ENCODE data around the gene ZNF44. TPM values are rescaled to one million over a fixed set of nuclear protein-coding genes. Genes with fewer than 3 reads are reported as not detected.
A peak's percentile ranks its signal among the peaks of the same experiment; 100 is the strongest.

ZNF44 gene
- total RNA-seq, 1 experiment from 2014 or later: 14.1 TPM

DNA sequence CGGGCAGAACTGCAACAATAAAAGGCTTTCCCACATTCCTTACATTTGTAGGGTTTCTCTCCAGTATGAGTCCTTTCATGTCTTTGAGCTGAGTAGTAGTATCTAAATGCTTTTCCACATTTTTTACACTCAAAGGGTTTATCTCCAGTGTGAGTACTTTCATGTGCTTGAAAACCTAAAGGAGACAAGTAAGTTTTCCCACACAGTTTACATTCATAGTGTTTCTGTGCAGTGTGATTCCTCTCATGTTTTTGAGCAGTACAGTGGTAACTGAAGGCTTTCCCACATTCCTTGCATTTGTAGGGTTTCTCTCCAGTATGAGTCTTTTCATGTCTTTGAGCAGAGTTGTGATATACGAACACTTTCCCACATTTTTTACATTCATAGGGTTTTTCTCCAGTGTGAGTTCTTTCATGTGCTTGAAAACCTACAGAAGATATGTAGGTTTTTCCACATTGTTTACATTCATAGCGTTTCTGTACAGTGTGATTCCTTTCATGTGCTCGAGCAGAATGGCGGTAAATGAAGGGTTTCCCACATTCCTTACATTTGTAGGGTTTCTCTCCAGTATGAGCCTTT, 47.0 kb downstream of the ZNF44 start:
- Histone ChIP-seq H3K27ac (ENCODE audit: low read length) (no peak overlapping the region), H3K4me3 (ENCODE audit: low read length) (no peak overlapping the region), H2AFZ (ENCODE audit: low read length) (no peak overlapping the region), H3K9me2 (replicated peaks; ENCODE audit: insufficient read depth, low read length) (no peaks in the 10 kb centered on the region), H4K20me1 (ENCODE audit: insufficient read depth, low read depth, low read length) (no peaks in the 10 kb centered on the region), H3K27me3 (ENCODE audit: low read length) (no peaks in the 10 kb centered on the region), H3K9me3 (ENCODE audit: low read length) (peaks cover 41% of the 10 kb centered on the region), H3K9ac (ENCODE audit: low read length) (no peak overlapping the region), H3K79me2 (ENCODE audit: low read length) (no peaks in the 10 kb centered on the region), H3K4me2 (ENCODE audit: low read depth, low read length, poor library complexity, severe bottlenecking) (no peak overlapping the region), H3K4me1 (ENCODE audit: low read length) (no peaks in the 10 kb centered on the region), H3K36me3 (ENCODE audit: insufficient read depth, low read length) (peaks cover 17% of the 10 kb centered on the region)
- no peak for DNase-seq

DNA sequence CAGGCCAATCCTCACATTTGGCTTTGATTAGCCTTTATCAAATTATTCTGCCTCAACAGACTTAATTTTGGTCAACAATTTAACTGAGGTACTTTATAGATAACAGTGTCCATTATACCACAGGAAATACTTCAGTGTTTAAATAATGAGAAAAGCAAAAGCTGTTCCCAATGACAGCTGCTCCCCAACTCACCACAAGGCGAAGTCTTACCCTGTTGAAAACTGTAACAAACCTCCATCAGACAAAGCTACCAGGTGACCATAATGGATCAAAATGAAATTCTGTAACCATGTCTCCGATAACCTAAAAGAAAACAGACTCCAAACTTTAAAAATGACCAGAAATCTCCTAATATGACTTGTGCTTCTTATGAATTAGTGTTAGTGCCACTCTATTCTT, 50.3 kb downstream of the ZNF44 start:
- no peaks in the 10 kb centered on the region for H3K79me2 ChIP-seq (ENCODE audit: low read length)
- no peak overlapping the region for H3K9ac ChIP-seq (ENCODE audit: low read length)
- H3K4me1 ChIP-seq (ENCODE audit: low read length): no peaks in the 10 kb centered on the region
- H3K27me3 ChIP-seq (ENCODE audit: low read length): no peaks in the 10 kb centered on the region
- no peak overlapping the region for H3K4me2 ChIP-seq (ENCODE audit: low read depth, low read length, poor library complexity, severe bottlenecking)
- H3K4me3 ChIP-seq (ENCODE audit: low read length): no peak overlapping the region
- H3K9me3 ChIP-seq (ENCODE audit: low read length): peaks cover 36% of the 10 kb centered on the region
- H3K36me3 ChIP-seq (ENCODE audit: insufficient read depth, low read length): peaks cover 17% of the 10 kb centered on the region
- H2AFZ ChIP-seq (ENCODE audit: low read length): no peak overlapping the region
- DNase-seq: peak; percentile 57
- no peaks in the 10 kb centered on the region for H3K9me2 ChIP-seq (replicated peaks; ENCODE audit: insufficient read depth, low read length)
- H3K27ac ChIP-seq (ENCODE audit: low read length): no peak overlapping the region
- H4K20me1 ChIP-seq (ENCODE audit: insufficient read depth, low read depth, low read length): no peaks in the 10 kb centered on the region

DNA sequence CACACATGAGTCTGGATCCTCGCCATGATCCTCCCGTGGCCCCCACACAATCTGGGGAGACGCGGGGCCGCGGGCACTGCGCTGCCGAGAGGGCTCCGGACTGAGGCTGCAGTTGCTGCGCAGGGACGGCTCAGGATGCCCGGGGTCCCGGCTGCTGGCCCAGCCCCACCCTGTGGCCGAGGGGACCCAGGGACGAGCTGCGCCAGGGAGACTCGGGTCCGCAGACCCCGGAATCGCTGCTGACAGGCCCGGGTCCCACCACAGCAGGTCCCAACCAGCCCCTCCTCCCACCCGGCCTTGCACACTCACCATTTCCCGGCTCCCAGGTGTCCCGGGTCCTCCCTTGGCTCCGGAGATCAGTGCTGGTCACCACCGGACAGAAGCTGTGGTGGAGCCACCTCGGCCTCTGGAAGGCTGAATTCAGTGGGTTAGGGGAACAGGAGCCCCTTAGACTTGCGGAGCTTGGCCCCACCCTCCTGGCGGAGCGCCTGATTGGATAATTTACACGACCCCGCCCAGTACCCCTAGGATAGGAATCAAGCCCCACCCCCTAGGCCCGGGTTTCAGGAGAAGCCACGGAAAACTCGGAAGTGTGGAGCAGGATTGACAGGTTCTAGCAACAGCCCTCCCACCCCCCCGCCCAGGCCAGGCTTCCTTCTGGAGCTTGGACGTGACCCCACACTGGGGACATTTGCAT, 57.4 kb downstream of the ZNF44 start:
- H3K4me1 ChIP-seq (ENCODE audit: low read length): no peaks in the 10 kb centered on the region
- H3K4me2 ChIP-seq (ENCODE audit: low read depth, low read length, poor library complexity, severe bottlenecking): no peak overlapping the region
- no peaks in the 10 kb centered on the region; the same call in 1 of the 2 replicates for H3K9me3 ChIP-seq (ENCODE audit: low read length)
- no peaks in the 10 kb centered on the region for H3K9me2 ChIP-seq (replicated peaks; ENCODE audit: insufficient read depth, low read length)
- H3K36me3 ChIP-seq (ENCODE audit: insufficient read depth, low read length): peaks cover 15% of the 10 kb centered on the region
- DNase-seq: no peak
- no peak overlapping the region for H3K27ac ChIP-seq (ENCODE audit: low read length)
- H3K4me3 ChIP-seq (ENCODE audit: low read length): no peak overlapping the region
- no peaks in the 10 kb centered on the region for H3K79me2 ChIP-seq (ENCODE audit: low read length)
- no peak overlapping the region for H3K9ac ChIP-seq (ENCODE audit: low read length)
- H4K20me1 ChIP-seq (ENCODE audit: insufficient read depth, low read depth, low read length): no peaks in the 10 kb centered on the region
- no peaks in the 10 kb centered on the region for H3K27me3 ChIP-seq (ENCODE audit: low read length)
- no peak overlapping the region for H2AFZ ChIP-seq (ENCODE audit: low read length)

- H3K4me2 ChIP-seq (ENCODE audit: low read depth, low read length, poor library complexity, severe bottlenecking): no peak overlapping the region
- H3K27ac ChIP-seq (ENCODE audit: low read length): no peak overlapping the region
- no peaks in the 10 kb centered on the region for H3K79me2 ChIP-seq (ENCODE audit: low read length)
- peaks cover 21% of the 10 kb centered on the region for H3K36me3 ChIP-seq (ENCODE audit: insufficient read depth, low read length)
- no peaks in the 10 kb centered on the region for H4K20me1 ChIP-seq (ENCODE audit: insufficient read depth, low read depth, low read length)
- H3K9ac ChIP-seq (ENCODE audit: low read length): no peak overlapping the region
- no peaks in the 10 kb centered on the region for H3K9me2 ChIP-seq (replicated peaks; ENCODE audit: insufficient read depth, low read length)
- H3K4me1 ChIP-seq (ENCODE audit: low read length): no peaks in the 10 kb centered on the region
- H3K4me3 ChIP-seq (ENCODE audit: low read length): no peak overlapping the region
- H3K9me3 ChIP-seq (ENCODE audit: low read length): no peaks in the 10 kb centered on the region
- DNase-seq: no peak
- no peak overlapping the region for H2AFZ ChIP-seq (ENCODE audit: low read length)
- no peaks in the 10 kb centered on the region for H3K27me3 ChIP-seq (ENCODE audit: low read length)
These were observed 61.7 kb downstream of the ZNF44 start for GRCh38 chr19:12232961-12233360.

- no peaks in the 10 kb centered on the region for H3K4me1 ChIP-seq (ENCODE audit: low read length)
- H3K4me3 ChIP-seq (ENCODE audit: low read length): no peak overlapping the region
These were observed 63.6 kb downstream of the ZNF44 start for GRCh38 chr19:12230751-12231733.

GRCh38 chr19:12229990-12230389, 64.7 kb downstream of the ZNF44 start:
- no peak overlapping the region for H3K4me2 ChIP-seq (ENCODE audit: low read depth, low read length, poor library complexity, severe bottlenecking)
- peaks cover 15% of the 10 kb centered on the region for H3K36me3 ChIP-seq (ENCODE audit: insufficient read depth, low read length)
- H3K79me2 ChIP-seq (ENCODE audit: low read length): peaks cover 4% of the 10 kb centered on the region; the same call in 1 of the 2 replicates
- H3K9me3 ChIP-seq (ENCODE audit: low read length): no peaks in the 10 kb centered on the region
- H3K27me3 ChIP-seq (ENCODE audit: low read length): no peaks in the 10 kb centered on the region
- no peak overlapping the region for H3K27ac ChIP-seq (ENCODE audit: low read length)
- H2AFZ ChIP-seq (ENCODE audit: low read length): no peak overlapping the region
- no peaks in the 10 kb centered on the region for H3K9me2 ChIP-seq (replicated peaks; ENCODE audit: insufficient read depth, low read length)
- no peaks in the 10 kb centered on the region for H3K4me1 ChIP-seq (ENCODE audit: low read length)
- H3K4me3 ChIP-seq (ENCODE audit: low read length): no peak overlapping the region
- no peaks in the 10 kb centered on the region for H4K20me1 ChIP-seq (ENCODE audit: insufficient read depth, low read depth, low read length)
- H3K9ac ChIP-seq (ENCODE audit: low read length): no peak overlapping the region
- DNase-seq: no peak

More at GRCh38 chr19:12230751-12231733, 63.6 kb downstream of the ZNF44 start:
- Histone ChIP-seq H4K20me1 (ENCODE audit: insufficient read depth, low read depth, low read length) (no peaks in the 10 kb centered on the region), H3K9me3 (ENCODE audit: low read length) (no peaks in the 10 kb centered on the region), H2AFZ (ENCODE audit: low read length) (no peak overlapping the region), H3K27ac (ENCODE audit: low read length) (no peak overlapping the region), H3K27me3 (ENCODE audit: low read length) (no peaks in the 10 kb centered on the region), H3K9me2 (replicated peaks; ENCODE audit: insufficient read depth, low read length) (no peaks in the 10 kb centered on the region), H3K9ac (ENCODE audit: low read length) (no peak overlapping the region), H3K4me2 (ENCODE audit: low read depth, low read length, poor library complexity, severe bottlenecking) (no peak overlapping the region), H3K79me2 (ENCODE audit: low read length) (no peaks in the 10 kb centered on the region), H3K36me3 (ENCODE audit: insufficient read depth, low read length) (peaks cover 15% of the 10 kb centered on the region)
- DNase-seq: no peak

DNA sequence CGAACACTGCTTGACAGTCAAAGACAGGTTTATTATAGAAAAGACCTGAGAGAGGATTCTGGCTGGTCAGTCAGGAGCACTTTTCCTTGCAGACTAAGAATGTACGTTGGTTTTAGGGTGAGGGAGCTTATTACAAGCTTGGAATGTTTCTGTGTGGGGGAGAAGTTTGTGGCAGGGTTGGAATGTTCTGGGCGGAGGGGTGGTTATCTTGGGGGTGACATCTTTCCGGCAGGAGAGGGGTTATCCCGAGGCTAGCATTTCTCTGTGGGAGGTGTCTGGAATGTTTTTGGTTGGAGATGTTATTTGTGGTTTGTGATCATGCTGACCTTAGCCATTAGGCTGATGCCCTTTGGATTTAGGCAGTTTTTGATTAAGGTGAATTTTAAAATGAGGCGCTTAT, 70.0 kb downstream of the ZNF44 start:
- Histone ChIP-seq H3K36me3 (ENCODE audit: insufficient read depth, low read length) (no peaks in the 10 kb centered on the region; the same call in none of the 2 replicates), H3K27ac (ENCODE audit: low read length) (no peak overlapping the region), H3K9ac (ENCODE audit: low read length) (no peak overlapping the region), H3K9me3 (ENCODE audit: low read length) (peaks cover 4% of the 10 kb centered on the region; the same call in 1 of the 2 replicates), H3K4me3 (ENCODE audit: low read length) (no peak overlapping the region), H2AFZ (ENCODE audit: low read length) (no peak overlapping the region), H4K20me1 (ENCODE audit: insufficient read depth, low read depth, low read length) (no peaks in the 10 kb centered on the region), H3K79me2 (ENCODE audit: low read length) (peaks cover 6% of the 10 kb centered on the region; the same call in 1 of the 2 replicates), H3K4me1 (ENCODE audit: low read length) (no peaks in the 10 kb centered on the region), H3K9me2 (replicated peaks; ENCODE audit: insufficient read depth, low read length) (no peaks in the 10 kb centered on the region), H3K27me3 (ENCODE audit: low read length) (no peaks in the 10 kb centered on the region), H3K4me2 (ENCODE audit: low read depth, low read length, poor library complexity, severe bottlenecking) (no peak overlapping the region)
- DNase-seq: no peak

Measured in Karpas-422 (cell line).